AG09319 (cell line): Measurements from ENCODE around the gene SEC31A.
"Not testable (repeated sequence)": the region's sequence is repeated elsewhere in the genome, so short reads cannot be mapped to it uniquely, and the experiment has no call there.

Experiments
- DNase-seq: peaks from one replicate; pipeline ENCODE4 v3.0.0-alpha.2; 2010; ENCODE audit warnings: low read depth; ENCODE audit errors: extremely low read depth
- TF ChIP-seq, protein P1 (sequence below): IDR thresholded peaks from 2 replicates; pipeline ENCODE4 v1.5.1; 2011; ENCODE audit warnings: low read depth, mild to moderate bottlenecking, inconsistent platforms, low read length, moderate library complexity

Gene SEC31A

DNA sequence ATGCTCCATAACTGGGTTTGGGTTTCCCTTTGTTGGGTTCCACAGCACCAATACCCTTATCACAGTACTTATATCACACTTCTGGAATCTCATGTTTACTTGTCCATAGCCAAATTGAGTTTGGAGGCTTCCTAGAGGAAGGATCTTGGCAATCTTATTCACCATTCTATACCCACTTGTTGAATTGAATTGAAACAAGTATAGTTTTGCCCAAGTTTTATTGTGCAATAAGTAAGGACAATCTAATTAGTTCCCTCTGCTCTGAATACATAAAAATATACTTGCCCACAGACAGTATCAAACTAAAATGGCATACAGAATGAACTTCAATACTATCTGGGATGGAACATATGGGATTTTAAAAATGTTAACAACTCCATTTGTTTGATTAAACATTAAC, 40.3 kb downstream of the SEC31A start:
- DNase-seq, result no peak
- TF ChIP-seq, protein P1, sequence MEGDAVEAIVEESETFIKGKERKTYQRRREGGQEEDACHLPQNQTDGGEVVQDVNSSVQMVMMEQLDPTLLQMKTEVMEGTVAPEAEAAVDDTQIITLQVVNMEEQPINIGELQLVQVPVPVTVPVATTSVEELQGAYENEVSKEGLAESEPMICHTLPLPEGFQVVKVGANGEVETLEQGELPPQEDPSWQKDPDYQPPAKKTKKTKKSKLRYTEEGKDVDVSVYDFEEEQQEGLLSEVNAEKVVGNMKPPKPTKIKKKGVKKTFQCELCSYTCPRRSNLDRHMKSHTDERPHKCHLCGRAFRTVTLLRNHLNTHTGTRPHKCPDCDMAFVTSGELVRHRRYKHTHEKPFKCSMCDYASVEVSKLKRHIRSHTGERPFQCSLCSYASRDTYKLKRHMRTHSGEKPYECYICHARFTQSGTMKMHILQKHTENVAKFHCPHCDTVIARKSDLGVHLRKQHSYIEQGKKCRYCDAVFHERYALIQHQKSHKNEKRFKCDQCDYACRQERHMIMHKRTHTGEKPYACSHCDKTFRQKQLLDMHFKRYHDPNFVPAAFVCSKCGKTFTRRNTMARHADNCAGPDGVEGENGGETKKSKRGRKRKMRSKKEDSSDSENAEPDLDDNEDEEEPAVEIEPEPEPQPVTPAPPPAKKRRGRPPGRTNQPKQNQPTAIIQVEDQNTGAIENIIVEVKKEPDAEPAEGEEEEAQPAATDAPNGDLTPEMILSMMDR, result no peak

DNA sequence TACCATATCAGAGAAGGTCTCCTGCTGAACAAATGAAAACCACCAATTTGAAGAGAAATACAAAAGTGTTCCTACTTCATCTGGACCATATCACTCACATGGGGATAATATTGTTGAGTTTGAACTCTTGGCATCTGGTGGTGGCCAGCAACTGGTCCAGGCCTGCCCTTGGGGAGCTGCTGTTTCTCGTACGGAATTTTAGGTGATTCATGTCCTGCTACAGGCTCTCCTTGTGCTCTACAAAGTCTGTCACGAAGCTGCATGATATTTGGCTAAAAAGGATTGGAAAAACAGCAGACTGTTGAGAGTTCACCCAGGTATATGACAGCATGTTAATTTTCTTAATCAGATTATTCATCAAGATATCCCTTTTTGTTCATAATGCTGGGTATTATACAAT, 42.2 kb downstream of the SEC31A start:
- no peak for DNase-seq
- TF ChIP-seq, protein P1, result no peak

DNA sequence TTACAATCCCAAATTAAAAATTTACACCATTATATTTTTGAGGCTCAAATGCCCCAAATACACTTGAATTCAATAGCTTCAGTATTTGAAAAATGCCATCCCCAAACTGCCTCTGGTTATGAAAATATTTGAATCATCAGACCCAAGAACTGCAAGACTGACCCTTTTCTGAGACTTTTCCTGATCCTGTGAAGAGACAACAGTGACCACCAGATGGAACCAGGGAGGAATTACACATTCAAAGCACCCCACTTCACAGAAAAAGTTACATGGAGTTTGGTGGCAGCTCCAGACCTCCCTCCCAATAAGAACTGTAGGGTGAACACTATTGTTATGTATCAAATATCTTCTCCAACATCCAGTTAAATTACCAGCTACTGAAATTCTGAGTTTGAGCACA, 48.4 kb downstream of the SEC31A start:
- no peak for DNase-seq
- TF ChIP-seq, protein P1, result peak; percentile 28

DNA sequence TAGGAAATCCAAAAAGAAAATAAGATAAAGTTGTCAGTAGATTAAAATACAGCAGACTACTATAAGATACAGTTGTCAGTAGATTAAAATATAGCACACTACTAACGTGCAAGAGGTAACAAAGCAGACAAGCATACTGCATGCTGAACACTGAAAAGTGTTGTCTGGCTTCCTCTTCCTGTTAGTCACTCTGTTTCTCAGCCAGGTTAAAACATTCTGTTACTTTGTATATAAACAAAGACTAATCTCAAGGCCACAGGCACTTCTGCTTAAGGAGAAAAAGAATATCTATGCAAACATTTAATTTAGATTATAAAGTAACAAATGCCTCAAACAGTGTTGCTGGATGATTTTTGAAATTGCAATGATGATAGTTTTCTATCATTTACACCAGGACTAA, 51.3 kb downstream of the SEC31A start:
- DNase-seq, result no peak
- TF ChIP-seq, protein P1, result no peak

DNA sequence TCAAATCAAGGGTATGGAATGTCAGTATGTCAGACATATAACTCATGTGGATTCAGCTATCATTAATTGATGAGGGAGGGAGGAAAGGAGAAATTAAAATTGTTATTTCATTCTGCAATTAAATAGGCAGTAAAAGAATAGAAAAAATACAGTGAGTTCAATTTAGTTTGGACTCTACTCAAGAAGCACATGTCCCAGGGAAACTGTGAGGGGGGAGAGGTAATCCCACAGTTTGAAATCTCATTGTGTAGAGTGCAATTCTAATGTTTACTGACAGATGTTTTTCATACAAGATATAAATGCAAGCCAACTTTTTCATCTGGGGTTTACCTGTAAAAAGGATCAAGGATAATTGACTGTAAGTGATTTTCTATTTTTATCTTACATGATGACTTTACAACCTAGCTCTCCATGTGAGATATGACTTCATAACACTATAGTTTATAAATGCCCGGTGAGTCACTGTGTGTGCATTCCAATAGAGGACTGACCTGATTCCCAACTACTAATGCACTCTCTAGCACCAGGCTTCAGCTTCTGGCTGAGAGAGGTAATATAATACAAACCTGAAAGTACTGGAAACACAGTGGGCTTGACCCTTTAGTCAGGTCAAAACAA, 57.1 kb downstream of the SEC31A start:
- peak; percentile 35 for DNase-seq
- TF ChIP-seq, protein P1, result no peak

DNA sequence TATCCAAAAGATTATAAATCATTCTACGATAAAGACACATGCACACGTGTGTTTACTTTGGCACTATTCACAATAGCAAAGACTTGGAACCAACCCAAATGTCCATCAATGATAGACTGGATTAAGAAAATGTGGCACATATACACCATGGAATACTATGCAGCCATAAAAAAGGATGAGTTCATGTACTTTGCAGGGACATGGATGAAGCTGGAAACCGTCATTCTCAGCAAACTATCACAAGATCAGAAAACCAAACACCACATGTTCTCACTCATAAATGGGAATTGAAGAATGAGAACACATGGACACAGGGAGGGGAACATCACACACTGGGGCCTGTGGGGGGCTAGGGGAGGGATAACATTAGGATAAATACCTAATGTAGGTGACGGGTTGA, 57.9 kb downstream of the SEC31A start:
- DNase-seq, result not testable (repeated sequence)

DNA sequence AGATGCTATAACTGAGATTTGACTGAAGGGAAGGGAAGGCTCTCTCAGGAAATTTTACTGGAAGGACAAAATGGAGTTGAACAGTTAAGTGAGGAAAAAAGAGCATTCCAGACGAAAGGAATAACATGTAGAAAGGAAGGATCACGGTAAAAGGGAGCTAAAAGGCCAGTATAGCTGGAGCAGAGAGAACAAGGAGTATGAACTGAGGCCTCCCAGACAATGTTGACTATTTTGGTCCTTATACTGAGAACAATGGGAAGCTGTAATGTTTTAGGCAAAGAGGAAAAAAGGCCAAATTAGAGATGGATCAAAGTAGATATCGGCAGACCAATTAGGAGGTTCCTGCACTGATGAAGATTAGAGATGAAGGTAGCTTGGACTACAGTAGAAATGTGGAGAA, 65.5 kb downstream of the SEC31A start:
- DNase-seq, result no peak
- TF ChIP-seq, protein P1, result no peak

DNA sequence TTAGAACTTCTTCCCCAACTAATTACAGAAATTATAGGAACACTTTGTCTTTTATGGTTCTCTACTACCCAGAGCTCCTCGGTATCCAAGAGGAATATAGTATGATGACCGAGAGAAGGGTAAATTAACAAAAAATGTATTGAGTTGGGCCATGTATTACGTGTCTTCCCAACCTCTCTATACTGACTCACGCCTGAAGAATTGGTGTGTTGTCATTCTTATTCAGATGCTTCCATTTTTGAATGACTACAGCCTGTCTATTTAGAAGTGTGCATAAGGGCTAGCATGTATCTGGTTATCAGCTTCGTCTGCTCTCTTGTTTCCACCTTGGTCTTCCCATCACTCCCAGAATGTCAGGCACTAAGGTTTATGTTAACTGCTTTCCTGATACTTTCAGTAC, 67.9 kb downstream of the SEC31A start:
- TF ChIP-seq, protein P1, result no peak
- DNase-seq, result no peak
